ENCODE measurements around the gene TGFBRAP1.
"Not testable (repeated sequence)": the region's sequence is repeated elsewhere in the genome, so short reads cannot be mapped to it uniquely, and the experiment has no call there.

TGFBRAP1 gene

DNA sequence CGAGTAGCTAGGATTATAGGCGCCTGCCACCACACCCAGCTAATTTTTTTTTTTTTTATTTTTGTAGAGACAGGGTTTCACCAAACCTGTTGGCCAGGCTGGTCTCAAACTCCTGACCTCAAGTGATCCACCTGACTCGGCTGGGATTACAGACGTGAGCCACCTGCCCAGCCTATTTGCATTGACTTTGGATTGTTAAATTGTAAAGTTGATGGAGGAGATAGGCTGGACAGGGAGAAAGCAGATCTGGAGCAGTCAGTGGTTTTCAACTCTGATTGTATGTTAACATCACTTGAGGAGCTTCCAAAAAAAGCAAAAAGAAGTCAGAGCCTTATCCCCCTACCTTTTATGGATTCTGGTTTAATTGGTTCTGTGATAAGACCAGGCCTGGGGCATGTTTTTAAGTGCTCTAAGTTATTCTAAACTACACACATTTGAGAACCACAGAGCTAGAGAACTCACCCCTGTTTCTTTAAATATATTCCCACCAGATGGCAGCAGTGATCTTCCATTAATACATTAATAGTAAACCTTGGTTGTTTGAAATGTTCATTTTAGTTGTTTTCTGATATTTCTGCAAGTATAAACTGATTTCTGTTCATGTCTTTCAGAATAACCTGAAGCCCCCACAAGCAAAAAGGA, 15.3 kb upstream of the TGFBRAP1 start:
- no peak for DNase-seq

DNA sequence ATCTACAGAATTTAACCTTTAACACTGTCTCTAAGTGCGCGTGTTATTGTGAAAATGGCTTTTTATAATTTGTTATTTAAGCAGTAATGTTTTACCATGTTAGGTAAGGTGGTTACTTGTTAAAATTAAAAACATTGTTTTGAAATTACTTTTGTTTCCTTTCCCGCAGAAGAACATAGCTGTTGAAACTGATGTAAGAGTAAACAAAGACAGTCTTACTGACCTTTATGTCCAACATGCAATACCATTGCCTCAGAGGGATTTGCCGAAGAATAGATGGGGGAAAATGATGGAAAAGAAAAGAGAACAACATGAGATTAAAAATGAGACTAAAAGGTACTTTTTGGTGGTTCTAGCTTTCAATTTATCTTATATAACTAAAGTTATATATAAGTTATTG, 9.9 kb upstream of the TGFBRAP1 start:
- DNase-seq = no peak

DNA sequence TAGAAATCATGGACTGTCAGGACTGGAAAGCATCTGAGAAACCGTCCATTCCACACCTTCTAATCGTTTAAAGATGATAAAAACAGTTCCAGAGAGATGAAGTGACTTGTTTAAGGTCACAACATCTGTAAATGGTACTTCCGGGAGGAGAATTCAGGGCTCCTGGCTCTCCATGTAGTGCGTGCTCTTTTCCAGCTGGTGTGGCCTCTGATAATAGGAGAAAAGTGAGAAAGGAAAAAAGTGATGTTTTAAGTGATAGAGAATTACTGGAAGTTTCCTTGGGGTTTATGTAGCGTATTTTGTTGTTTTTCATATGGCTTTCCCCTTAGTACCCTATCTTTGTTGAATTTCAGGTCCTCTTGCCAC, 8.5 kb upstream of the TGFBRAP1 start:
- DNase-seq = no peak

DNA sequence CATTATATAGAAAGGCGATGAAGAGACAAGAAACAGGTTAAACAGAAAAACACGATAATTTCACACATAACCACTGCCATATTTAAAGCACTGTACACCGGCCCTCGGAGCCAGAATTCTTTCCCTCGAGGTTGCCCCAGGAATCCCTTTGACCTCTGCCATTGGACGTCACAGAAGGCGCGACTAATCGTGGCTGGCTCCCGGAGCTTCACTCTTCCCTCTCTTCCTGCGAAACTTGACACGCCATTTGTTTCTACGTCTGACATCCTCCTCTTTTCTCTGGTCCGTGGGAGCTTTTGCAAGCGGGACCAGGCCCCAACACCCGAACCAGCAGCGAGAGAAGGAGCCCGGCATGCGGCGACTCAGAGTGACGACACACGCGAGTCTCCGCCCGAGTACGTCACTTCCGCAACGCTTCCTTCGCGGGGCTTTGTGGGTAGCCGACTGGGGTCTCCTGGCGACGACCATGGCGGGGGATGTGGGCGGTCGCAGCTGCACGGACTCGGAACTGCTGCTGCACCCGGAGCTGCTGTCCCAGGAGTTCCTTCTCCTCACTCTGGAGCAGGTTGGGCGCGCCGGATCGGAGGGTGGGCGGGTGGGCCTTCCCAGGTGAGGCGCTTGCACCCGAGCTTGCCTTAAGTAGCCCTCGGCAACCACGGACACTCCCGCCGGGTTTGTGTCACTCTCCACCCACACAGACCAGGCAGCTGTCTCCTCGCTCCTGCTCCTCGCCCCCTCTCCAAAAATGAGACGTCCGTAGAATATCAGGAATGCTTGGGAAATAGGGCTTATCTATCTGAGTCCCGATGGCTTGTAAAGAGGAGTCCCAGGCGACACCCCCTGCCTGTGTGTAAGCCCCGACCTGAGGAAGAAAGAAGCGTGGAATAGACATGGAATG, 7.8 kb upstream of the TGFBRAP1 start, which contains the start of gene C2orf49:
Gene C2orf49 (plus strand): TSS at position 419 of the 898 bp plus-strand sequence. CDS start 48 bp downstream, at position 467.
- peak; percentile 82 for DNase-seq

DNA sequence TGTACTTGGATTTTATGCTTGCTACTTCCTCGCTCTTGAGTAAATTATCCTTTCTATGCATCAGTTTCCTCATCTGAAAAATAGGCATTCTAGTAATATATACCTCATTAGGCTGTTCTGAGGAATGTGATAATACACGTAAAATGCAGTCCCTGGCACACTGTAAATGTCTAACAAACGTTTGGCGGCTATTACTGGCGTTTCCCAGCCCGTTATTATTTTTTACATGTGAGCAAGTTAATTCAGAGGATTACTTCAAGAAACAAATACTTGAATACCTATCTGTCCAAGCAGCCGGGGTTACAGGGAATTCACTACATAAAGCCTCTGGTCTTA, 7.2 kb upstream of the TGFBRAP1 start:
- DNase-seq = no peak

DNA sequence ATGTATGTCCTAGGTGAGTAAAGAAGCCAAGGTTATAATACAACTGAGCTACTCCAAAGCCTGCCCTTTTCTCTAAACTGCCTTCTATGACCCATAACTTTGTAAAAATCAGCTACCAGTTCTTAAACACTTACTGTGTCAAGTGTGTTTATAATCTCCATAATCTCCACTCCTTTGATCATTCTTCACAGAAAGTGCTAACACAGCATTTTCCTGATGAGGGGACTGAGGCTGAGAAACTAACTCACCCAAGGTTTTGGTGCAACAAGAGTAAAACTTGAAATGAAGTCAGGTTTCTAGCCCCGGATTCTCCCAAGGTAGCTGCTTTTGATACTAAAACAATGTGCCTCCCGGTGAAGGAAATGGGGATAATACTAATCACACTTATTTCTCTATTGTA, 5.9 kb upstream of the TGFBRAP1 start:
- no peak for DNase-seq

DNA sequence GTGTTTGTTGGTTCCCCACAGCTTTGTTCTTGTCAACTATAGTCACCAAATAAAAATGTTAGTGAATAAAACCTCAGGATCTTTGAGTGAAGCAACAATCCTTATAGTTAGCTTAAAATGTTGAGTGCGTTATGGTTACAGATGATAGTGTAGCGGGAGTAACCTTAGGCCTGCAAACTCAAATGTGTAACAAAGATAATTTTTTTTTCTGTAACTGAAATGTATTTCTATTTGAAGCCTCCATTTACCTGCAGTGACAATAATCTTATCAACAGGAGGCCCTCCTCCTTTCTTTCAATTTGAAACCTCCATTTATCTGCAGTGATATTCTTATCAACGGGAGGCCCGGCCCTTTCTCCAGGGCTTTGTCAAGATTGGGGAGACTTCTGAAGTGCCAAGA, 4.7 kb upstream of the TGFBRAP1 start:
- DNase-seq = no peak

DNA sequence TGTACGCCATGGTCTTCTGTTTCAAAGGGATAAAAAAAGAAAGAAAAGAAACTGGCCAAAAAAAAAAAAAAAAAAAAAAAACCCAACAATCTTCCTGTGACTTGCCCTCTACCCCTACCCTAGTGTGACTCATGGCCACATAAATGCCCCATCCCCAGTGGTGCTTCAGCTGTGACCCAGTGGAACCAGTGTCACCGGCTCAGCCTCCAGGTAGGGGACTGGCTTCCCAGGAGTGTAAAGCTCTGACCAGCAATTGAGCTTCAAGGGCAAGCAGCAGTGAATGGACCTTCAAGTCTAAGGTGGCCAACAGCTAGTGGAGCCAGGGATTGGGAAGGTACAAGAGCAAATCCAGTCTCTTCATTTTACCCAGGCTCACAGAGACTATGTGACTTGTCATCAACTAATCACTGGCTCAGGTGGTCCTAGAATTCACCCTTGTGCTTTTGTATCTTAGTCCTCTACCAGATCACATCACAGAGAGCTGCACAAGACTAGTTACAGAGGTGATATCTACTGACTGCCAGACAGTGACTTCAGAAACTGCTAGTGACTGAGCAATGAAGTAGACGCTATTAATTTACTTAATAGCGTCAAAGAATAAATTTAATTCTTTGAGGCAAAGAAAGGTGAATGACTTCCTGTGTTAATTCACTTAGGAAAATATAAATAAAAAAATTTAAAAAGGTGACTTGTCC, 1.3 kb upstream of the TGFBRAP1 start:
- no peak for DNase-seq

DNA sequence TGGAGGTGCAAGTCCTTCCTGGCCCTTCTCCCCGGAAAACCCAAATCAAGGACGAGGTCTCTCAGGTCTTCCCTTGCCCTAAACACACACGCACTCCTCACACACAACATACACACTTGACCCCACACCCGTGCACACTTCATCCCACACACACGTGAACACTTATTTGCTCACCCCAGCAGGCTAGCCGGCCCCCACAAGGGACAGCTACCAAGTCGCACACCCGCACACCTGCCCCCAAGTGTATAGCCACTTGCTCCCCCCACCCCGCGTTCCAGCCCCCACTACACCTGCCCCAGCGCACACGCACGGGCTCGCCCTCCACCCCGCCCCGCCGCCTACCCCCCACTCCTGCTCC, 359 bp downstream of the TGFBRAP1 start:
- no peak for DNase-seq

DNA sequence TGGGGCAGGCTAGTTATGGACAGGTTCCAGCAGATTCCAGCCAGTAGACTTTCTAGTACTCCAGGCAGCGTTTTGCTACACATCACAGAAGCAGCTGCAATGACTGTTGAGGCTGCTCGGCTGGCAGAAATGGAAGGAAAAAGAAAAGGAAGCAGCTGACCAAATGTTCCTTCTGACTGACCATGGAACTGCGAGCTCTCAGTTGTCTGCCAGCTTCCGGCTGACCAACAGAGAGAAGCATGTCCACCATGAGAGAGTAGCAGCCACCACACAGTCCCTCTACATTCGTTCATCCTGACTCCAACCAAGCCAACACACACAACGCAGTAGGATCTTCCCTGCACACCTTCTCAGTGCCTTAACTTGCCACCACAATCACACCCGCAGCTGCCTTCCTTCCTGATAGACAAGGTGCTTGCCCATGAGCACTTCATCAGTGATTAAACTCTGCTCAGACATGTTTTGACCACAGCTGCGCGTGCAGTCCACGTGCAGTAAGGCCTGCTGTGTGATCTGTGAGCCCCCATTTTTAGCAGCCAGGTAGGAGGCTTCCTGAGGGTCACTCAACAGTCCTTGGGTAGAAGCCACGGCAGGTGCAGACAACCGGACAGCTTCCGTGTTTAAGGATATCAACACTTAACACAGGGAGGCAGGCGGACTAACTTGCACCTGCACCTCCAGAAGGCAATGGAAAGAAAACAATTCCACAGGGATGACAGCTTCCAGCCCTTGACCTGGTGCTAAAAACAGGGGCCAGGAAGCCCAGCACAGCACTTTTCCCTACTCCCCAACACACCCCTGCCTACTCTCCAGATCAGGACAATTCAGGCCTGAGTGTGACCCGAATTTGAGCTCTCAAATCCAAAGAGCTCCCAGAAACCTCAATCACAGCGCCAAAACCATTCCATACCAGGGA, 996 bp downstream of the TGFBRAP1 start:
- DNase-seq = peak; percentile 63

DNA sequence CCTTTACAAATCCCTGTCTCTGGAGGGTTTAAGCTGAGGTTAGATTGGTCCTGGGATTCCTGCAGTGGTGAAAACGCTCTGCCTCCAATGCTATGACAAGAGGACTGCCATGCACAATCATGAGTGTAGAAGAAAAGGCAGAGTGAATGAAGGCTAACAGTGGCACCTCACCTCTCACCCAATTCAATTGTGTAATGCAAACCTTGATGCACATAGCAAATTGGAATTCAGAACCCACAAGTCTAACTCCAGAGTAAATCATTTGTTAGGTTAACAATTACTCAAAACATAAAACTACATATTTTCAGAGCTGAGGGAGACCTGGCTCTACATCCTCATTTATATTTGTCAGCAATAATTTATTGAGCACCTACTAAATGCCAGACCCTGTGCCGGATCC, 1.8 kb downstream of the TGFBRAP1 start:
- DNase-seq = no peak

DNA sequence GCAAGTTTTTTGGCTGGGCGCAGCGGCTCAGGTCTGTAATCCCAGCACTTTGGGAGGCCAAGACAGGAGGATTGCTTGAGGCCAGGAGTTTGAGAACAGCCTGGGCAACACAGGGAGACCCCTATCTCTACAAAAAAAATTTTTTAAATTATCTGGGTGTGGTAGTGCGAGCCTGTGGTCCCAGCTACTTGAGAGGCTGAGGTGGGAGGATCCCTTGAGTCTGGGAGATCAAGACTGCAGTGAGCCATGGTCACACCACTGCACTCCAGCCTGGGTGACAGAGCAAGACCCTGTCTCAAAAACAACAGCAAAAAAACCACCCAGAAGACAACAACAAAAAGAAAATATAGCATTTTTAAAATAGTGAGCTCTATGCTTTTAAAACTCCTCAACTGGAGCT, 2.3 kb downstream of the TGFBRAP1 start:
- DNase-seq = not testable (repeated sequence)

DNA sequence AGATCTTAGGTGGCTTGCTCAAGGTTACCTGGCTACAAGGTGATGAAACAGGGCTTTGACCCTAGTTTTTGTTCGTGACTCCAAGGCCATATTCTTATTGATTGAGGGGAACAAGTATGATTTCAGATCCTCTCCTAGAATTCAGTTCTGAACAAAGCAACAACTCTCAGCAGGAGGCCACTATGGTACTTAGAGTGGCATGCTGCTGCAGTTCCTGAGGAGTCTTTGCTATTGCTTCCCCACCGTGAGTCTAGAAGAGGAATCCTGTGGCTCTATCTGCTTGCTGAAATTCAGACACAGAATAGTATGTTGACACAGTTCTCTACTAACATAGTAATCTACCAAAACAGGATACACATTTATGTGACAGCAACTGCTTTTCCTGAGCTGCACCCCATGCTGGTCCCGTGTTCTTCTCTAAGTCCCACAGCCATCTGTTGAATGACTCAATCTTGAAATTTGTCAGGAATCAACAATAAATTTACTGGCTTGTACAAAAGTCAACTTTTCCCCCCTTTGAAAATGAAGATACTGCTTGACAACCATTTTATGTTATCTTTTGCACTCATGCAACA, 4.1 kb downstream of the TGFBRAP1 start:
- no peak for DNase-seq

DNA sequence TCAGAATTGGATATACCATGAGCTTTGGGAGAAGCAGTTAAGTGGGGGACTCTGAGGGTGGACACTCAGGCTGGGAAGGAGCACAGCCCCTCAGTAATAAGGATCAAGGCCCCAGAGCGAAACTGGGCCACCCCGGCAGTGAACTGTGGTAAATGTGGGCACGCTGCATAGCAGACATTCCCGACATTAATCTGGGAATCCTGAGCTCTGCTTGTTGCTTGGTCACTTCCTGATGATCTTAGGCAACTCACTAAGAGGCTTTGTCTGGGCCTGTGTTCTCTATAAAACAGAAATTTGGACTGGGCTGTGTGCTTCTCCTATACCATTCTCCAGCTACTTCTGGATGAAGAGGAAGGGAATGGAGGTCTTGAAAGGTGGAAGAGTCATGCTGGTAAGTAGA, 4.8 kb downstream of the TGFBRAP1 start:
- DNase-seq = peak; percentile 55

DNA sequence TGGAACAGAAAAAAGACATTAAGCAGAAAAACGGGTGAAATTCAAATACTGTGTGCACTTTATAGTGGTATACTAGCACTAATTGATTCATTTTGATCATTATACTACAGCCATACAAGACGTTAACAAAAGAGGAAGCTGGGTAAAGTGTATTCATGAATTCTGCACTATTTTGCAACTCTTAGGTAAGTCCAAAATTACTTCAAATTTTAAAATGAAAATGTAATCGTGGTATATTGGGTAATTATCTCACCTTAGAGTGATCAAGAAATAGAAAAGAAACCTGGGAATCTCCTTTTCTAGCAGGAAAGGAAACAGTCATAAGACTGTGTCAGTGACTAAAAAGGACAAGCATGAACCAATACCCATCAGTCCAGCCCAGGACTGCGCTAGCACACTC, 5.4 kb downstream of the TGFBRAP1 start:
- DNase-seq = no peak

DNA sequence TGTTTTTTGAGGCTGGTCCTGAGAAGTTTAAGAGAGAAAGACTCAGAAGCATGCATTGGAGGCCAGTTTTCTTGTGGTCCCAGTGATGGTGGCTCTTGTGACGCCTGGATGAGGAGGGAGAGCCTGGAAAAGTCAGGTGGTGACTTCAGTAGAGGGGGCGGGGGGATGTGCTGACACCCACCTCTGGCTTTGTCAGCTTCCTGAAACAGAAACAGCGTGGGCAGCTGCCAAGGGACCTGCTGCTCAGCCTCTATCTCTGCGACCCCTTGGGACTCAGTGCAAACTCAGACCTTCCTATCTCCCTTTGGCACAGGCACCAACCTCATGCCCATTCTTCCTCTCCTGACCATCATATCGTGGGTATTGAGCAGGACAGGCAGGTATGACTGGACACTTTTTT, 6.4 kb downstream of the TGFBRAP1 start:
- no peak for DNase-seq

DNA sequence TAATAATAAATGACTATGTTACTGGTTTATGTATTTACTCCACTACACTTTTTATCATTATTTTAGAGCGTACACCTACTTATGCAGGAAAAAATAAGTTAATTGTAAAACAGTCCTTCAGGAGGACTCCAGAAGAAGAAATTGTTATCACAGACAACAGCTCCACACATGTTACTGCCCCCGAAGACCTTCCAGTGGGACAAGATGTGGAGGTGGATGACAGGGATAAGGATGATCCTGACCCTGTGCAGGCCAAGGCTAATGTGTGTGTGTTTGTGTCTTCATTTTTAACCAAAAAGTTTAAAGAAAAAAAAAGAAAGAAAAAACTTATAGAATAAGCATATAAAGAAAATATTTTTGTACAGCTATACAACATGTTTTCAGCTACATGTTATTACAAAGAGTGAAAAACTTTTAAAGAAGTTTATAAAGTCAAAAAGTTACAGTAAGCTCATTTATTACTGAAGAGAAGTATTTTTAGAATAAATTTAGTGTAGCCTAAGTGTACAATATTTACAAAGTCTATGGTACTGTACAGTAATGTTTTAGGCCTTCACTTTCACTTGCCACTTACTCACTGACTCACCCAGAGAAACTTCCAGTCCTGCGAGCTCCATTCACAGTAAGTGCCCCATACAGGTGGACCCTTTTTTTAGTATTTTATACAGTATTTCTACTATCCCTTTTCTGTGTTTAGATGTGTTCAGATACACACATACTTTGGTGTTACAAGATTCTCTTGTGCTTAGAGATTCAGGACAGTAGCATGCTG, 7.5 kb downstream of the TGFBRAP1 start:
- DNase-seq = no peak

DNA sequence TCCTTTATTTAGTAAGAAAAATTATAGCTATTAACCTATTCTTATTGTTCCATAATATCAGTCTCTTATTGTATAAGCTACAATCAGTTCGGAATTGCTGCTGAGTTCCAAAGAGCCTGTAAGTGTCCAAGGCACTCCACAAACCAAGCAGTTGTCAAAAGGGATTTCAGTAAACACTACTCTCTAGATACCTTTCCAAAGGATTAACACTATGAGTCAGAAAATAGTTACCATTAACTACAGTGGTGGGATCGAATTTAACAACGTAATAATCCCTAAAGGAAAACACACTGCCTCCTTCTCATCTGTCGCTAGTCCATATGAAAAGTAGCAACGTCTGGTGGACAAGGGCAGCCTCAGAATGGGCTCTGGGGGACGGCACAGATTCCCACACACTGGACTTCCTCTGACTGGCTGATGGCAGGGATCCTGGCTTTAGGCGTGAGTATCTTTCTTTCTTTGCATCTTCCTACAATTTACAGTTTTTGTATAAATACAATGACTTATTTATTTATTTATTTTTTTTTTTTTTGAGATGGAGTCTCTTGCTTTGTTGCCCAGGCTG, 8.8 kb downstream of the TGFBRAP1 start:
- DNase-seq = no peak

DNA sequence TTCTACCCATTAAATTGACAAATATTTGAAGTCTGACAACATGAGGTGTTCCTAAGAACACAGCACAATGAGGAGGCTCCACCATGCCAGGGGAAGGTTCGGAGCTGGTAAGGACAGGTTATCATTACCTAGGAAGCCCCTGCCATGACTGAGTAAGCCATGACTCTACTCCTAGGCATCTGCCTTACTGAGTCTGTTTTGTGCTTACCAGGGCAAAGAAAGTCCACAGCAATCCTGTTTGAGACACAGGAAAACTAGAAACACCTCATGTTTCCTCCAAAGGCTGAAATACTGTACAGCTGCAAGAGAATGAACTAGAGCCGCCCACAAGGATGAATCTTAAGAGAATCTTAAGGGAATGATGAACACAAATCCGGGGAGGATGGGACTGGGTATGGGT, 11.6 kb downstream of the TGFBRAP1 start:
- peak; percentile 36 for DNase-seq

DNA sequence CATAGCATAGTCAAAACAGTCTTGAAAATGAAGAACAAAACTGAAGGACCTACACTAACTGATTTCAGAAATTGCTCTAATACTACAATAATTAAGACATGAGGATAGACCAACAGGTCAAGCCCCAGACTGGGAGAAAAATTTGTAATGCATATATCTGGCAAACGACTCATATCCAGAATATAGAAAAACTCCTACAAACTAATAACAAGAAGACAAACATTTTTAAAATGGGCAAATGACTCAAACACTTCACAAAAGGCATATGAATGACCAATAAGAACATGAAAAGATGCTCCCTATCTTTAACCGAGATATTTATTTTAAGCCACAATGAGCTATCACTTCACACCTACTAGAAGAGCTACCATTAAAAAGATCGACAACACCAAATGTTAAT, 14.2 kb downstream of the TGFBRAP1 start:
- no peak for DNase-seq

DNA sequence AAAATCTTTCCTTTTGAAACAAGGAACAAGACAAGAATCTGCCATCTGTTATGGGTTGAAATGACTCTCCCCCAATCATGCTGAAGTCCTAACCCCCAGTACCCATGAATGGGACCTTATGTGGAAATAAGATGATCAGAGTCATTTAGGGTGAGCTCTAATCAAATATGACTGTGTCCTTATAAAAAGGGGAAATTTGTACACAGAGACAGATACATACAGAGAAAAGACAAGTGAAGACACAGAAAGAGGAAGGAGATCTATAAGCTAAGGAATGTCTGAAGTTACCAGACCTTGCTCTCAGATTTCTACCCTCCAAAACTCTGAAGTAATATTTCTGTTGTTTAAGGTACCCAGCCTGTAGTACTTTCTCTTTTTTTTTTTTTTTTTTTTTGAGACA, 15.7 kb downstream of the TGFBRAP1 start:
- DNase-seq = no peak
